HG03175 (cell line): ENCODE data around the gene OVOL3.
A peak's percentile ranks its signal among the peaks of the same experiment; 100 is the strongest.
"Not testable (repeated sequence)": the region's sequence is repeated elsewhere in the genome, so short reads cannot be mapped to it uniquely, and the experiment has no call there.

Experiments used
- ATAC-seq: cut with Tn5 transposase; IDR thresholded peaks from one replicate; pipeline ENCODE4 v1.9.1; 2021; ENCODE audit warnings: mild to moderate bottlenecking, moderate library complexity; ENCODE audit not compliant: unreplicated experiment

OVOL3 gene

GRCh38 chr19:36125557-36125956 lies 14.6 kb downstream of the OVOL3 start:
- no peak for ATAC-seq

- no peak for ATAC-seq
Observed at GRCh38 chr19:36128392-36128736, 17.4 kb downstream of the OVOL3 start.

- not testable (repeated sequence) for ATAC-seq
Observed at GRCh38 chr19:36131221-36131620, 20.3 kb downstream of the OVOL3 start.

- not testable (repeated sequence) for ATAC-seq
Observed at GRCh38 chr19:36134867-36135266, 23.9 kb downstream of the OVOL3 start.

- ATAC-seq, result no peak
Observed at GRCh38 chr19:36136964-36137686, 26.2 kb downstream of the OVOL3 start.

GRCh38 chr19:36139120-36139472 lies 28.2 kb downstream of the OVOL3 start:
- no peak for ATAC-seq

GRCh38 chr19:36139473-36140303 lies 28.7 kb downstream of the OVOL3 start, which contains the start of gene CAPNS1:
Gene CAPNS1, plus strand, starts transcription at chr19:36140066. Its CDS starts 946 bp downstream, at chr19:36141012.
- peak; percentile 85 for ATAC-seq

- ATAC-seq, result no peak
Observed at GRCh38 chr19:36140304-36141038, 29.5 kb downstream of the OVOL3 start.

- ATAC-seq, result peak; percentile 46
Observed at GRCh38 chr19:36141039-36141927, 30.3 kb downstream of the OVOL3 start.

- no peak for ATAC-seq
Observed at GRCh38 chr19:36142046-36142445, 31.1 kb downstream of the OVOL3 start.

- ATAC-seq, result no peak
Observed at GRCh38 chr19:36142496-36142895, 31.6 kb downstream of the OVOL3 start.

- ATAC-seq, result no peak
Observed at GRCh38 chr19:36144624-36145023, 33.7 kb downstream of the OVOL3 start.

GRCh38 chr19:36149673-36150406 lies 38.9 kb downstream of the OVOL3 start:
- no peak for ATAC-seq

GRCh38 chr19:36150586-36150985 lies 39.6 kb downstream of the OVOL3 start:
- ATAC-seq, result no peak

GRCh38 chr19:36151144-36152018 lies 40.4 kb downstream of the OVOL3 start:
- ATAC-seq, result no peak

- no peak for ATAC-seq
Observed at GRCh38 chr19:36152019-36152351, 41.0 kb downstream of the OVOL3 start.

- no peak for ATAC-seq
Observed at GRCh38 chr19:36152352-36153091, 41.6 kb downstream of the OVOL3 start, which contains the start of gene COX7A1. Gene COX7A1, minus strand, starts transcription at chr19:36152447. Its CDS starts 40 bp downstream, at chr19:36152407.

GRCh38 chr19:36153126-36153525 lies 42.2 kb downstream of the OVOL3 start:
- no peak for ATAC-seq
